Ascending aorta (tissue), 2 donors: ENCODE measurements around the gene PRKAG2. TPM values are rescaled to one million over a fixed set of nuclear protein-coding genes. Genes with fewer than 3 reads are reported as not detected.

Source experiments
- DNase-seq, 2 donors: peaks; one replicate each; pipeline ENCODE4 v3.0.0-alpha.2; 2019; ENCODE audit warnings: low spot score in 2 of 2
- H3K27ac ChIP-seq, 2 donors: fragments of 200-600 bp; sonication (generic); one replicate each; pipeline ENCODE4 v1.5.1; 2016 to 2017; ENCODE audit warnings: mild to moderate bottlenecking in 1 of 2
- H3K27me3 ChIP-seq: fragments of 200-600 bp; sonication (generic); one replicate; pipeline ENCODE4 v1.5.1; 2017
- H3K36me3 ChIP-seq, 2 donors: fragments of 200-600 bp; sonication (generic); one replicate each; pipeline ENCODE4 v1.5.1; 2016
- H3K4me1 ChIP-seq, 2 donors: fragments of 200-600 bp; sonication (generic); one replicate each; pipeline ENCODE4 v1.5.1; 2016 to 2017; ENCODE audit warnings: mild to moderate bottlenecking in 1 of 2
- H3K4me3 ChIP-seq, 2 donors: fragments of 200-600 bp; sonication (generic); one replicate each; pipeline ENCODE4 v1.5.1; 2016 to 2017; ENCODE audit warnings: mild to moderate bottlenecking in 1 of 2
- H3K9me3 ChIP-seq, 2 donors: fragments of 200-600 bp; sonication (generic); one replicate each; pipeline ENCODE4 v1.5.1; 2016
- intact Hi-C: fragments of 100-400 bp; cut with DNase I; formaldehyde crosslinking; loops from one replicate; pipeline ENCODE4 v1.15.1; 2023
- total RNA-seq: library from RNA; depleted of rRNA; stranded (reverse); fragments of >200 nt; gene quantifications from one replicate; pipeline ENCODE4 v1.1.0, GENCODE V29; 2016
- TF ChIP-seq, protein P1 (sequence below), 3 experiments: fragments of 200-600 bp in 2 of 3; fragments of 450-650 bp in 1 of 3; sonication (generic) in 2 of 3; IDR thresholded peaks; one replicate each; pipeline ENCODE4 v1.5.1; 2016 to 2019; ENCODE audit warnings: antibody characterized with exemption in 3 of 3, mild to moderate bottlenecking in 1 of 3, moderate library complexity in 1 of 3

Gene PRKAG2
- total RNA-seq, 1 donor from 2014 or later = 26.7 TPM

DNA sequence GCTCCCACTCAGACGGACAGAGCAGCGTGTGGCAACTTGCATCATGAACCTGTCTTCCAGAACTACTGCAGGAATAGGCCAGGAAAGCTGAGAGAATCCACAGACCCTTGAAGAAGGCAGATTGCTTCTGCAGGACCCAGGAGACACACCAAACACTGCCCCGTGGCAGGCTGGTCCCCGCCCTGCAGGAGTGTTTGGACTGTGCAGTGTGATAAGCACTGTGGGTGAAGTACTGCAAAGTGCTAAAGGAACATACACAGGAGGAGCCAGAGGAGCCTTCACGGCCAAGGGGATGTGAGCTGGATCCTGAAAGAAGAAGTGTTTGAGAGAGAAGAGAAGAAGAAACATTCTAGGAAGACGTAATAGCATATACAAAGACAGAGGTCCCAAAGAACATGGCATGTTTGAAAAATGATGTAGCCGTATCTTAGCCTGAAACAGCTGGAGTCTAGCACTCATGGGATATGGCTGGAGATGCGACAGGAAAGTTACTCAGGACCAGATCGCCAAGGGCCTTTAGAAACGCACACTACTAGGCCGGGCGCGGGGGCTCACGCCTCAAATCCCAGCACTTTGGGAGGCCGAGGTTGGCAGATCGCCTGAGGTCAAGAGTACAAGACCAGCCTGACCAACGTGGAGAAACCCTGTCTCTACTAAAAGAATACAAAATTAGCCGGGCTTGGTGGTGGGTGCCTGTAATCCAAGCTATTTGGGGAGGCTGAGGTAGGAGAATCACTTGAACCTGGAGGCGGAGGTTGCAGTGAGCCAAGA, 260.3 kb downstream of the PRKAG2 start:
- no peaks in the 10 kb centered on the region for H3K4me1 ChIP-seq
- H3K9me3 ChIP-seq = no peaks in the 10 kb centered on the region
- peaks cover 0 to 11% of the 10 kb centered on the region in 2 donors for H3K36me3 ChIP-seq
- no peak overlapping the region for H3K27ac ChIP-seq
- TF ChIP-seq, protein P1, sequence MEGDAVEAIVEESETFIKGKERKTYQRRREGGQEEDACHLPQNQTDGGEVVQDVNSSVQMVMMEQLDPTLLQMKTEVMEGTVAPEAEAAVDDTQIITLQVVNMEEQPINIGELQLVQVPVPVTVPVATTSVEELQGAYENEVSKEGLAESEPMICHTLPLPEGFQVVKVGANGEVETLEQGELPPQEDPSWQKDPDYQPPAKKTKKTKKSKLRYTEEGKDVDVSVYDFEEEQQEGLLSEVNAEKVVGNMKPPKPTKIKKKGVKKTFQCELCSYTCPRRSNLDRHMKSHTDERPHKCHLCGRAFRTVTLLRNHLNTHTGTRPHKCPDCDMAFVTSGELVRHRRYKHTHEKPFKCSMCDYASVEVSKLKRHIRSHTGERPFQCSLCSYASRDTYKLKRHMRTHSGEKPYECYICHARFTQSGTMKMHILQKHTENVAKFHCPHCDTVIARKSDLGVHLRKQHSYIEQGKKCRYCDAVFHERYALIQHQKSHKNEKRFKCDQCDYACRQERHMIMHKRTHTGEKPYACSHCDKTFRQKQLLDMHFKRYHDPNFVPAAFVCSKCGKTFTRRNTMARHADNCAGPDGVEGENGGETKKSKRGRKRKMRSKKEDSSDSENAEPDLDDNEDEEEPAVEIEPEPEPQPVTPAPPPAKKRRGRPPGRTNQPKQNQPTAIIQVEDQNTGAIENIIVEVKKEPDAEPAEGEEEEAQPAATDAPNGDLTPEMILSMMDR (IDR thresholded peaks at IDR 0.05) = no peak
- intact Hi-C loops = no loop called here
- H3K4me3 ChIP-seq = no peak overlapping the region
- no peaks in the 10 kb centered on the region for H3K27me3 ChIP-seq
- peak in 1 of 2 donors; percentile 52 for DNase-seq

DNA sequence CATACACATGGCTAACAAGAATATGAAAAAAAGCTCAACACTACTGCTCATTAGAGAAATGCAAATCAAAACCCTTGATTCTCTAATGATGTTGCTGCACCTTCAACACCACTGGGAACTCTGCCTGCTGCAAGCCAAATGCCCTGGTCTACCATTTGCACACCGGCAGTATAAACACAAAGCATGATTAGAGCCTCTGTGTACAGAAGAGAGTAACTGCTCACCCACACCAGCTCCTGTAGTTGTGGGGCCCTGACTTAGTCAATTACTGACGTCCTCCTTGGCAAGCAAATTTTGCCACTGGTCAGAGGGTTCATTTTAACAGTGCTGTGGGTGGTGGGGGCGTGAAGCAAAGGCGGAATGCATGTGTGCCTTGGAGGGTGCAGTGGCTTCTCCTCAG, 261.1 kb downstream of the PRKAG2 start:
- Histone ChIP-seq H3K36me3 (peaks cover 0 to 17% of the 10 kb centered on the region in 2 donors), H3K4me3 (no peak overlapping the region), H3K27ac (no peak overlapping the region), H3K27me3 (no peaks in the 10 kb centered on the region), H3K9me3 (no peaks in the 10 kb centered on the region), H3K4me1 (no peaks in the 10 kb centered on the region)
- TF ChIP-seq, protein P1 (IDR thresholded peaks at IDR 0.05) = no peak
- peak in 1 of 2 donors; percentile 25 for DNase-seq
- intact Hi-C loops = no loop called here

DNA sequence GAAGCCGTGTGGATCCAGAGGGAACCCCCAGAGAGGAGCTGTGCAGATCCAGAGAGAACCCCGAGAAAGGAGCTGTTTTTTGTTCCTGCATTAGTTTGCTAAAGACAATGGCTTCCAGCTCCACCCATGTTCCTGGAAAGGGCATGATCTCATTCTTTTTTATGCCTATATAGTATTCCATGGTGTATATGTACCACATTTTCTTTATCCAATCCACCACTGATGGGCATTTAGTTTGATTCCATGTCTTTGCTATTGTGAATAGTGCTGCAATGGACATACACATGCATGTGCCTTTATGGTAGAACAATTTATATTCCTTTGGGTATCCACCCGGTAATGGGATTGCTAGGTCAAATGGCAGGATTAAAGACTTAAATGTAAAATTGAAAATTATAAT, 261.9 kb downstream of the PRKAG2 start:
- Histone ChIP-seq H3K4me1 (no peaks in the 10 kb centered on the region), H3K36me3 (peaks cover 0 to 17% of the 10 kb centered on the region in 2 donors), H3K9me3 (no peaks in the 10 kb centered on the region), H3K27me3 (no peaks in the 10 kb centered on the region), H3K27ac (no peak overlapping the region), H3K4me3 (no peak overlapping the region)
- intact Hi-C loops = no loop called here
- no peak for DNase-seq
- TF ChIP-seq, protein P1 (IDR thresholded peaks at IDR 0.05) = no peak

DNA sequence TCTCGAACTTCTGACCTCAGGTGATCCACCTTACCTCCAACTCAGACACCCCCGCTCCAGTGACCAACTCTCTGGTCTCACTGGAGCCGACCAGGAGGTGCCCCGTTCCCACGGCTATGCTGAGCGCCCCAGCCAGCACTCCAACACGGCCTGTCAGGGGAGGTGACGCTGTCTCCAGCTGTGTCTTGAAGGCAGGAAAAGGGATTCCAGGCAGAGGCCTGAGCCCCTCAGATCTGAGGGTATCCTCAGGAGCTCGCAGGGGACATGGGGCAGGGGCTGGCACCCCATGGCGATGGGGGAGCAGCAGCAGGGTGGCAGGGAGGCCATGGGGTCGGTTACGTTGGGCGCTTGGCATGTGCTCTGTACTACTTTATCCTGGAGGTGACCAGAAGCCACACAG, 262.9 kb downstream of the PRKAG2 start:
- no peaks in the 10 kb centered on the region for H3K4me1 ChIP-seq
- peaks cover 0 to 17% of the 10 kb centered on the region in 2 donors for H3K36me3 ChIP-seq
- intact Hi-C loops = no loop called here
- no peak overlapping the region for H3K4me3 ChIP-seq
- TF ChIP-seq, protein P1 (IDR thresholded peaks at IDR 0.05) = no peak
- no peaks in the 10 kb centered on the region for H3K27me3 ChIP-seq
- DNase-seq = peak in 1 of 2 donors; percentile 22
- H3K27ac ChIP-seq = no peak overlapping the region
- H3K9me3 ChIP-seq = no peaks in the 10 kb centered on the region

DNA sequence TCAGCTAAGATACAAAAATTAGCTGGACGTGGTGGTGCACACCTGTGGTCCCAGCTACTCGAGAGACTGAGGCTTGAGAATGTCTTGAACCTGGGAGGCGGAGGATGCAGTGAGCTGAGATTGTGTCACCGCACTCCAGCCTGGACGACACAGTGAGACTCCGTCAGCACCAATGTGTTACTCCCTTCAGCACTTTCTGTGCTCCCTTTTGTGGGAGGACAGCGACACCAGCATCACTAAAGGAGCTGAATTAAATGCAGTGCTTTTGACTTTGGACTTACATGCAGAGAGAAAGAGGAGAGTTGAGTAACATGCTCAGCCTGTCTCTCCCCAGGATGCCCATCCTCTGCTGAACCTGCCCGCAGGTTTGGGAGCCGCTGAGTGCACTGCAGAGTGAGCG, 265.0 kb downstream of the PRKAG2 start:
- H3K27ac ChIP-seq = no peak overlapping the region
- H3K9me3 ChIP-seq = no peaks in the 10 kb centered on the region
- DNase-seq = peak in 1 of 2 donors; percentile 30
- TF ChIP-seq, protein P1 (IDR thresholded peaks at IDR 0.05) = no peak
- H3K36me3 ChIP-seq = peaks cover 0 to 17% of the 10 kb centered on the region in 2 donors
- H3K27me3 ChIP-seq = no peaks in the 10 kb centered on the region
- no peaks in the 10 kb centered on the region for H3K4me1 ChIP-seq
- H3K4me3 ChIP-seq = no peak overlapping the region
- intact Hi-C loops = no loop called here
